Right atrium auricular region (tissue), 2 donors: ENCODE data around the gene DDX31. TPM values are rescaled to one million over a fixed set of nuclear protein-coding genes. Genes with fewer than 3 reads are reported as not detected.
"Not testable (repeated sequence)": the region's sequence is repeated elsewhere in the genome, so short reads cannot be mapped to it uniquely, and the experiment has no call there.

Experiments used
- DNase-seq: peaks from one replicate; pipeline ENCODE4 v3.0.0-alpha.2; 2019; ENCODE audit warnings: low spot score
- H3K27ac ChIP-seq, 2 donors: fragments of 200-600 bp; sonication (generic); 1 replicate in 1 of 2; 2 replicates in 1 of 2; pipeline ENCODE4 v1.5.1; 2016 to 2019
- H3K27me3 ChIP-seq, 2 donors: fragments of 200-600 bp; sonication (generic); one replicate each; pipeline versions ENCODE4 v1.5.1 to v1.6.0; 2017 to 2019
- H3K36me3 ChIP-seq: fragments of 200-600 bp; sonication (generic); one replicate; pipeline ENCODE4 v1.5.1; 2016
- H3K4me1 ChIP-seq, 2 donors: fragments of 200-600 bp; sonication (generic); one replicate each; pipeline versions ENCODE4 v1.5.1 to v1.6.0; 2017 to 2019
- H3K4me3 ChIP-seq, 2 donors: fragments of 200-600 bp; sonication (generic); 1 replicate in 1 of 2; 2 replicates in 1 of 2; pipeline ENCODE4 v1.5.1; 2017 to 2019; ENCODE audit warnings: mild to moderate bottlenecking in 1 of 2, moderate library complexity in 1 of 2
- H3K9me3 ChIP-seq, 2 donors: fragments of 200-600 bp; sonication (generic); one replicate each; pipeline ENCODE4 v1.5.1; 2019
- CTCF ChIP-seq, 2 donors: fragments of 200-600 bp; sonication (generic); IDR thresholded peaks; one replicate each; pipeline ENCODE4 v1.5.1; 2019; ENCODE audit warnings: antibody characterized with exemption in 2 of 2
- total RNA-seq, 2 donors: library from RNA; depleted of rRNA; stranded (reverse); fragments of >200 nt; gene quantifications; one replicate each; pipeline ENCODE4 v1.1.0, GENCODE V29; 2016

DDX31 gene
- total RNA-seq, result 1 to 10 TPM; 4.6 to 6.0 TPM

DNA sequence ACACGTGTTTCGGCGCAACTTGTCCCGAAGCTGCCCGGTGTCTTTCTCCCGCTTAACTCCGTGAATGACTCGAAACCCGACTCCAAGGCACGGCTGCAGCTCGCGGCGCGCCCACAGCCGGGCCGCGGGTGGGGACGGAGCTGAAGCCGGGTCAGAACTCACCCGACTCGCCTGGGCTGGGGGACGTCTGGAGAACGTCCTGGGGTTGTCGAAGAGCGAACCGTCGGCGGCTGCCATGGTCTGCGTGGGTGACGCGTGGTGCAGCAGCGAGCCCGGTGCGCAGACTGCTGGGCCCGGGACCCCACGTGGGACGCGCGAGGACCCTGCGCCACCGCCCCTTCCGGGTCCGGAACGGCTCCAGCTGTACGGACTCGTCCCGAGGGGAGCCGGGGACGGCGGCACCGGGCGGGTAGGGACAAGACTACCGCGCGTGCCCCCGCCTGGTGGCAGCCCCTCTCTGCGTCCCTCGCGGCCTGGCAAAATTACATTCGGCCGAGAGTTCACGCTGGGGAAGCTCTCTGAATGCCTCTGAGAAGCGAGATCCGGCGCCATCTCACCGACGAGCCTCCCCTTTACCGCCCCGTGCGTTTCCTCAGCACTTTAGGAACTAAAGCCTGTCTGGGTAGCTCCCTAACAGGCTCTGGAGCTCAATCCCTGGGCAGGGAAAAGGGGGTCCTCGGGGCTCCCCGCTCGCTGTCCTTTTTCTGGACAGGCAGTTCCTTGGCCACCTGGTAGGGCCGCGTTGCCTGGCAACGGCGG lies at the start of gene DDX31:
Gene DDX31 (minus strand): TSS at position 286 of the 759 bp plus-strand sequence. CDS start 49 bp downstream, at position 237.
- H3K36me3 ChIP-seq, result peaks cover 5% of the 10 kb centered on the region
- H3K4me3 ChIP-seq, result peak within 1 kb of the TSS; percentile 93 to 96
- no peak for TF ChIP-seq CTCF (IDR thresholded peaks at IDR 0.05)
- H3K4me1 ChIP-seq, result peaks cover 0 to 34% of the 10 kb centered on the region in 2 donors
- H3K27me3 ChIP-seq, result no peaks in the 10 kb centered on the region
- DNase-seq, result peak; percentile 90
- H3K9me3 ChIP-seq, result no peaks in the 10 kb centered on the region
- H3K27ac ChIP-seq, result peak within 1 kb of the TSS; percentile 95 to 97

DNA sequence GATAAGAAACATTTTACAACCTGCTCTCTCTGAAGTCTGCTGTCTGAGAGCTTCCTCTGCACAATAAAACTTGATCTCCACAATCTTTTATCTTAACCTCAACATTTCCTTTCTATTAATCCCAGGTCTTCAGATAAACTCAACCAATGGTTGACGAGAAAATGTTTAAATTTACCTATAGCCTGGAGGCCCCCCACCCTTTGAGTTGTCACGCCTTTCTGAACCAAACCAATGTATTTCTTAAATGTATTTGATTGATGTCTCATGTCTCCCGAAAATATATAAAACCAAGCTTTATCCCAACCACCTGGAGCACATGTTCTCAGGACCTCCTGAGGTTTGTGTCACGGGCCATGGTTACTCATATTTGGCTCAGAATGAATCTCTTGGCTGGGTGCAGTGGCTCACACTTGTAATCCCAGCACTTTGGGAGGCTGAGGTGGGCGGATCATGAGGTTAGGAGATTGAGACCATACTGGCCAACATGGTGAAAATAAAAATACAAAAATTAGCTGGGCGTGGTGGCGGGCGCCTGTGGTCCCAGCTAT lies 48.7 kb upstream of the DDX31 start:
- not testable (repeated sequence) for DNase-seq

DNA sequence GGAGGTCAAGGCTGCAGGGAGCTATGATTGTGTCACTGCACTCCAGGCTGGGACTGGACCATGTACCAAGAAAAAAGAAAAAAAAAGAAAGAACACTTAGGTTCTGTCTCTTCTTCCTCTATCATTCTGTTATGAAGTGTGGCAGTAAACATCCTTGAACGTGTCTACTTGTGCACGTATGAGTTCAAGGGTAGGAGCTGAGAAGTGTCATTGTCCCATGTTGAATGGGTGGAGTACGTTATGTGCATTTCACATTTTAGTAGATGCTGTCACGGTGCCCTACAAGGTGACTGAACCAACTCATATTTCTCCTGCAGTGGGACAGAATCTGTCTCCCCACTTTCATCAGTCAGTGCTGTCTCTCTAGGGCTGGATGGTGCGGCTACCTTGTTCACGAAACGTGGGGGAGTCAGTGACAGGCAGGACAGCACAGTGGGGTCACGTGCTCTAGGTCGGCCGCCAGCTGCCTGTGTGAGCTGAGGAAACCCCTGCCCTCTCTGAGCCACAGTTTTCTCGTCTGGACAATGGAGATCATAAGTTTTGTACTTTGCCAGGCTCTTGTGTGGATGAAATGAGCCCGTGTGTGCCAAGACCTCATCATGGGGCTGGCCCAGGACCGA lies 47.7 kb upstream of the DDX31 start:
- Histone ChIP-seq H3K36me3 (no peaks in the 10 kb centered on the region), H3K4me3 (no peak overlapping the region), H3K9me3 (no peaks in the 10 kb centered on the region), H3K4me1 (no peaks in the 10 kb centered on the region), H3K27ac (no peak overlapping the region), H3K27me3 (no peaks in the 10 kb centered on the region)
- no peak for TF ChIP-seq CTCF (IDR thresholded peaks at IDR 0.05)
- DNase-seq, result no peak

More for the DNA sequence above, 48.7 kb upstream of the DDX31 start:
- not testable (repeated sequence) for H3K27me3 ChIP-seq, H3K4me1 ChIP-seq, H3K4me3 ChIP-seq, H3K9me3 ChIP-seq, H3K27ac ChIP-seq, H3K36me3 ChIP-seq

DNA sequence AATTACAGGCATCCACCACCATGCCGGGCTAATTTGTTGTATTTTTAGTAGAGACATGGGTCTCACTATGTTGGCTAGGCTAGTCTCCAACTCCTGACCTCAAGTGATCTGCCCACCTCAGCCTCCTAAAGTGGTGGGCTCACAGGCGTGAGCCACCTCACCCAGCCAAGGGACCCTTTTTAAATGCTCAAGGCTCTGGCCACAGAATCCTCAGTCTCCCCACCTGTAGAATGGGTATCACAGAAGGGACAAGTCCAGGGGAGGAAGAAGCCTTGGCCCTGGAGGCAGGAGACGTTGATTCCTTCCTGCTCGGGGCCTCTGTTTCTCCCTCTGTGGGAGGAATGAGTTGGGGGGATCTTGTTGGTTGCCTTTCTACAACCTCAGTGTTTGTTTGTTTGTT lies 46.2 kb upstream of the DDX31 start:
- no peaks in the 10 kb centered on the region for H3K27me3 ChIP-seq
- no peaks in the 10 kb centered on the region for H3K4me1 ChIP-seq
- no peaks in the 10 kb centered on the region for H3K36me3 ChIP-seq
- H3K27ac ChIP-seq, result no peak overlapping the region
- H3K9me3 ChIP-seq, result no peaks in the 10 kb centered on the region
- no peak overlapping the region for H3K4me3 ChIP-seq
- no peak for TF ChIP-seq CTCF (IDR thresholded peaks at IDR 0.05)
- no peak for DNase-seq

GRCh38 chr9:132712753-132713152 lies 43.0 kb upstream of the DDX31 start:
- Histone ChIP-seq H3K4me3 (no peak overlapping the region), H3K9me3 (no peaks in the 10 kb centered on the region), H3K27me3 (no peaks in the 10 kb centered on the region), H3K36me3 (no peaks in the 10 kb centered on the region), H3K4me1 (no peaks in the 10 kb centered on the region), H3K27ac (no peak overlapping the region)
- DNase-seq, result no peak
- no peak for TF ChIP-seq CTCF (IDR thresholded peaks at IDR 0.05)

DNA sequence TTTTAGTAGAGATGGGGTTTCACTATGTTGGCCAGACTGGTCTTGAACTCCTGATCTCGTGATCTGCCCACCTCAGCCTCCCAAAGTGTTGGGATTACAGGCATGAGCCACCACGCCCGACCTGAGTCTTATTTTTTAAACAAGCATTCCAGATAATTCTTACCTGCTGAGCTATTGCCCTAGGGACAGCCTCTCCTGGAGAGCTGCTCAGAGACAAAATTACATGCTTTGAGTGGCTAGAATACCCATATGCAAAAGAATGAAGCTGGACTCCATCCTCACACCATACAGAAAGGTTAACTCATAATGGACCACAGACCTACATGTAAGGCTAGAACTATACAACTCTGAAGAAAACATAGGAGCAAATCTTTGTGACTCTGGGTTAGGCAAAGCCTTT lies 42.1 kb upstream of the DDX31 start:
- Histone ChIP-seq H3K4me1 (no peaks in the 10 kb centered on the region), H3K27ac (no peak overlapping the region), H3K4me3 (no peak overlapping the region), H3K9me3 (no peaks in the 10 kb centered on the region), H3K36me3 (no peaks in the 10 kb centered on the region), H3K27me3 (no peaks in the 10 kb centered on the region)
- no peak for TF ChIP-seq CTCF (IDR thresholded peaks at IDR 0.05)
- no peak for DNase-seq

- not testable (repeated sequence) for H3K9me3 ChIP-seq
Observed at GRCh38 chr9:132711152-132711551, 41.4 kb upstream of the DDX31 start.

More at GRCh38 chr9:132711152-132711551, 41.4 kb upstream of the DDX31 start:
- H3K4me1 ChIP-seq, H3K27ac ChIP-seq, DNase-seq, H3K4me3 ChIP-seq, H3K36me3 ChIP-seq, H3K27me3 ChIP-seq: not testable (repeated sequence)
